HepG2 (cell line): ENCODE data around the gene COMMD7. TPM values are rescaled to one million over a fixed set of nuclear protein-coding genes. Genes with fewer than 3 reads are reported as not detected.

ENCODE experiments used
- ATF7 ChIP-seq, 2 experiments: fragments of 450-650 bp in 1 of 2; sonication (generic) in 1 of 2; formaldehyde crosslinking in 1 of 2; IDR thresholded peaks; 2 replicates each; pipeline versions ENCODE4 v1.4.0 to v1.6.1; 2016 to 2020; ENCODE audit warnings: antibody characterized with exemption in 1 of 2, mild to moderate bottlenecking in 1 of 2, missing genetic modification reagents in 1 of 2
- FOXA1 ChIP-seq, 2 experiments: fragments of 450-650 bp in 1 of 2; sonication (generic) in 1 of 2; formaldehyde crosslinking in 1 of 2; IDR thresholded peaks; 2 replicates each; pipeline versions ENCODE4 v1.4.0 to v1.6.1; 2016 to 2020; ENCODE audit warnings: missing genetic modification reagents in 1 of 2
- HDAC6 ChIP-seq: fragments of 200-600 bp; sonication (generic); IDR thresholded peaks from 2 replicates; pipeline ENCODE4 v1.7.0; 2017; ENCODE audit warnings: mild to moderate bottlenecking, antibody characterized with exemption, low read length, low read depth
- NCOA1 ChIP-seq: sonication (generic); formaldehyde crosslinking; IDR thresholded peaks from 2 replicates; pipeline ENCODE4 v1.9.0; 2021; ENCODE audit warnings: missing genetic modification reagents
- NKX3-1 ChIP-seq: sonication (generic); formaldehyde crosslinking; IDR thresholded peaks from 2 replicates; pipeline ENCODE4 v1.5.0; 2020; ENCODE audit warnings: missing genetic modification reagents
- YY1 ChIP-seq: IDR thresholded peaks from 2 replicates; pipeline ENCODE4 v1.6.1; 2011; ENCODE audit warnings: low read length, low read depth, moderate library complexity, mild to moderate bottlenecking; ENCODE audit not compliant: insufficient read depth, insufficient replicate concordance
- ZMYM3 ChIP-seq: sonication (generic); formaldehyde crosslinking; IDR thresholded peaks from 2 replicates; pipeline ENCODE4 v1.5.1; 2020; ENCODE audit warnings: mild to moderate bottlenecking, missing genetic modification reagents
- ZNF136 ChIP-seq: sonication (generic); formaldehyde crosslinking; IDR thresholded peaks from 2 replicates; pipeline ENCODE4 v1.8.1; 2022; ENCODE audit warnings: low read depth, mild to moderate bottlenecking, moderate library complexity, missing genetic modification reagents
- ZNF331 ChIP-seq: sonication (generic); formaldehyde crosslinking; IDR thresholded peaks from 2 replicates; pipeline ENCODE4 v1.4.0; 2020; ENCODE audit warnings: missing genetic modification reagents
- ZNF446 ChIP-seq: sonication (generic); formaldehyde crosslinking; IDR thresholded peaks from 2 replicates; pipeline ENCODE4 v1.5.0; 2020; ENCODE audit warnings: mild to moderate bottlenecking, missing genetic modification reagents
- ZNF749 ChIP-seq: sonication (generic); formaldehyde crosslinking; IDR thresholded peaks from 2 replicates; pipeline ENCODE4 v1.8.0; 2022; ENCODE audit warnings: mild to moderate bottlenecking, missing genetic modification reagents, moderate library complexity, borderline replicate concordance
- ZNF839 ChIP-seq: sonication (generic); formaldehyde crosslinking; IDR thresholded peaks from 2 replicates; pipeline ENCODE4 v1.4.0; 2020; ENCODE audit warnings: missing genetic modification reagents, mild to moderate bottlenecking, borderline replicate concordance
- polyA plus RNA-seq, 8 experiments: library from polyadenylated mRNA; depleted of rRNA in 3 of 8; stranded (reverse) in 7 of 8; unstranded in 1 of 8; fragments of >200 nt; fragmentation: Illumina TruSeq in 4 of 8; extraction: Trizol in 4 of 8; gene quantifications; 2 replicates each; pipeline versions ENCODE4 v1.2.1 to v1.2.3, GENCODE V29; 2011 to 2016; ENCODE audit warnings: low read depth in 4 of 8, missing spikeins in 1 of 8, mixed read lengths in 1 of 8; ENCODE audit not compliant: insufficient read depth in 1 of 8
- total RNA-seq, 5 experiments: library from RNA; depleted of rRNA; stranded (reverse); fragments of >200 nt; fragmentation: Illumina TruSeq; extraction: Trizol; gene quantifications; 2 replicates each; pipeline ENCODE4 v1.2.3, GENCODE V29; 2016; ENCODE audit warnings: low read depth in 1 of 5
- TF ChIP-seq, protein P1 (sequence below): conservative IDR thresholded peaks from 2 replicates; pipeline ENCODE4 v1.6.1; 2018; ENCODE audit warnings: missing genetic modification reagents
- TF ChIP-seq, protein P2 (sequence below): sonication (generic); formaldehyde crosslinking; IDR thresholded peaks from 2 replicates; pipeline ENCODE4 v1.4.0; 2020; ENCODE audit warnings: missing genetic modification reagents, borderline replicate concordance
- TF ChIP-seq, protein P3 (sequence below): sonication (generic); formaldehyde crosslinking; IDR thresholded peaks from 2 replicates; pipeline ENCODE4 v1.8.0; 2022; ENCODE audit warnings: missing genetic modification reagents, mild to moderate bottlenecking, moderate library complexity, borderline replicate concordance
- TF ChIP-seq, protein P4 (sequence below): sonication (generic); formaldehyde crosslinking; conservative IDR thresholded peaks from 2 replicates; pipeline ENCODE4 v1.5.0; 2020; ENCODE audit warnings: missing genetic modification reagents
- TF ChIP-seq, protein P5 (sequence below): sonication (generic); formaldehyde crosslinking; IDR thresholded peaks from 2 replicates; pipeline ENCODE4 v1.4.0; 2020; ENCODE audit warnings: missing genetic modification reagents; ENCODE audit errors: not compliant biosample characterization
- TF ChIP-seq, protein P6 (sequence below): fragments of 450-650 bp; IDR thresholded peaks from 2 replicates; pipeline ENCODE4 v1.6.1; 2017; ENCODE audit warnings: mild to moderate bottlenecking

Gene COMMD7
- total and polyA plus RNA-seq, 2 of the 13 experiments (the other 11 are each of a cell fraction or from before 2014, with no cell fraction given), result 42.1 to 53.3 TPM

GRCh38 chr20:32664678-32665159 lies 78.5 kb downstream of the COMMD7 start (continued):
- TF ChIP-seq, protein P1, sequence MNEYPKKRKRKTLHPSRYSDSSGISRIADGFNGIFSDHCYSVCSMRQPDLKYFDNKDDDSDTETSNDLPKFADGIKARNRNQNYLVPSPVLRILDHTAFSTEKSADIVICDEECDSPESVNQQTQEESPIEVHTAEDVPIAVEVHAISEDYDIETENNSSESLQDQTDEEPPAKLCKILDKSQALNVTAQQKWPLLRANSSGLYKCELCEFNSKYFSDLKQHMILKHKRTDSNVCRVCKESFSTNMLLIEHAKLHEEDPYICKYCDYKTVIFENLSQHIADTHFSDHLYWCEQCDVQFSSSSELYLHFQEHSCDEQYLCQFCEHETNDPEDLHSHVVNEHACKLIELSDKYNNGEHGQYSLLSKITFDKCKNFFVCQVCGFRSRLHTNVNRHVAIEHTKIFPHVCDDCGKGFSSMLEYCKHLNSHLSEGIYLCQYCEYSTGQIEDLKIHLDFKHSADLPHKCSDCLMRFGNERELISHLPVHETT (CRISPR knock-in tag), result 0 out of 2 replicates have a peak, but pooled peaks have one; percentile 27
- TF ChIP-seq ZNF446 (no peak), YY1 (peak; percentile 32), FOXA1 (IDR thresholded peaks at IDR 0.05) (no peak), FOXA1 (CRISPR knock-in tag; IDR thresholded peaks at IDR 0.05) (peak; percentile 78), NKX3-1 (CRISPR knock-in tag) (no peak), ZNF749 (0 out of 2 replicates have a peak, but pooled peaks have one; percentile 23), HDAC6 (no peak), ZMYM3 (CRISPR knock-in tag) (peak; percentile 49; the same call in 1 of the 2 replicates), ZNF331 (CRISPR knock-in tag) (peak; percentile 16; the same call in 1 of the 2 replicates), ZNF136 (CRISPR knock-in tag) (peak; percentile 11; the same call in 1 of the 2 replicates), NCOA1 (CRISPR knock-in tag) (no peak), ATF7 (IDR thresholded peaks at IDR 0.05) (no peak), ATF7 (CRISPR knock-in tag; IDR thresholded peaks at IDR 0.05) (no peak), ZNF839 (CRISPR knock-in tag) (0 out of 2 replicates have a peak, but pooled peaks have one; percentile 39)
- TF ChIP-seq, protein P2, sequence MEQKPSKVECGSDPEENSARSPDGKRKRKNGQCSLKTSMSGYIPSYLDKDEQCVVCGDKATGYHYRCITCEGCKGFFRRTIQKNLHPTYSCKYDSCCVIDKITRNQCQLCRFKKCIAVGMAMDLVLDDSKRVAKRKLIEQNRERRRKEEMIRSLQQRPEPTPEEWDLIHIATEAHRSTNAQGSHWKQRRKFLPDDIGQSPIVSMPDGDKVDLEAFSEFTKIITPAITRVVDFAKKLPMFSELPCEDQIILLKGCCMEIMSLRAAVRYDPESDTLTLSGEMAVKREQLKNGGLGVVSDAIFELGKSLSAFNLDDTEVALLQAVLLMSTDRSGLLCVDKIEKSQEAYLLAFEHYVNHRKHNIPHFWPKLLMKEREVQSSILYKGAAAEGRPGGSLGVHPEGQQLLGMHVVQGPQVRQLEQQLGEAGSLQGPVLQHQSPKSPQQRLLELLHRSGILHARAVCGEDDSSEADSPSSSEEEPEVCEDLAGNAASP (CRISPR knock-in tag), result 0 out of 2 replicates have a peak, but pooled peaks have one; percentile 16
- TF ChIP-seq, protein P3, sequence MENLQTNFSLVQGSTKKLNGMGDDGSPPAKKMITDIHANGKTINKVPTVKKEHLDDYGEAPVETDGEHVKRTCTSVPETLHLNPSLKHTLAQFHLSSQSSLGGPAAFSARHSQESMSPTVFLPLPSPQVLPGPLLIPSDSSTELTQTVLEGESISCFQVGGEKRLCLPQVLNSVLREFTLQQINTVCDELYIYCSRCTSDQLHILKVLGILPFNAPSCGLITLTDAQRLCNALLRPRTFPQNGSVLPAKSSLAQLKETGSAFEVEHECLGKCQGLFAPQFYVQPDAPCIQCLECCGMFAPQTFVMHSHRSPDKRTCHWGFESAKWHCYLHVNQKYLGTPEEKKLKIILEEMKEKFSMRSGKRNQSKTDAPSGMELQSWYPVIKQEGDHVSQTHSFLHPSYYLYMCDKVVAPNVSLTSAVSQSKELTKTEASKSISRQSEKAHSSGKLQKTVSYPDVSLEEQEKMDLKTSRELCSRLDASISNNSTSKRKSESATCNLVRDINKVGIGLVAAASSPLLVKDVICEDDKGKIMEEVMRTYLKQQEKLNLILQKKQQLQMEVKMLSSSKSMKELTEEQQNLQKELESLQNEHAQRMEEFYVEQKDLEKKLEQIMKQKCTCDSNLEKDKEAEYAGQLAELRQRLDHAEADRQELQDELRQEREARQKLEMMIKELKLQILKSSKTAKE, result peak; percentile 8; the same call in 1 of the 2 replicates
- TF ChIP-seq, protein P4, sequence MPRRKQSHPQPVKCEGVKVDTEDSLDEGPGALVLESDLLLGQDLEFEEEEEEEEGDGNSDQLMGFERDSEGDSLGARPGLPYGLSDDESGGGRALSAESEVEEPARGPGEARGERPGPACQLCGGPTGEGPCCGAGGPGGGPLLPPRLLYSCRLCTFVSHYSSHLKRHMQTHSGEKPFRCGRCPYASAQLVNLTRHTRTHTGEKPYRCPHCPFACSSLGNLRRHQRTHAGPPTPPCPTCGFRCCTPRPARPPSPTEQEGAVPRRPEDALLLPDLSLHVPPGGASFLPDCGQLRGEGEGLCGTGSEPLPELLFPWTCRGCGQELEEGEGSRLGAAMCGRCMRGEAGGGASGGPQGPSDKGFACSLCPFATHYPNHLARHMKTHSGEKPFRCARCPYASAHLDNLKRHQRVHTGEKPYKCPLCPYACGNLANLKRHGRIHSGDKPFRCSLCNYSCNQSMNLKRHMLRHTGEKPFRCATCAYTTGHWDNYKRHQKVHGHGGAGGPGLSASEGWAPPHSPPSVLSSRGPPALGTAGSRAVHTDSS (CRISPR knock-in tag), result no peak; the same call in 1 of the 2 replicates
- TF ChIP-seq, protein P5, sequence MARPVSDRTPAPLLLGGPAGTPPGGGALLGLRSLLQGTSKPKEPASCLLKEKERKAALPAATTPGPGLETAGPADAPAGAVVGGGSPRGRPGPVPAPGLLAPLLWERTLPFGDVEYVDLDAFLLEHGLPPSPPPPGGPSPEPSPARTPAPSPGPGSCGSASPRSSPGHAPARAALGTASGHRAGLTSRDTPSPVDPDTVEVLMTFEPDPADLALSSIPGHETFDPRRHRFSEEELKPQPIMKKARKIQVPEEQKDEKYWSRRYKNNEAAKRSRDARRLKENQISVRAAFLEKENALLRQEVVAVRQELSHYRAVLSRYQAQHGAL, result no peak
- TF ChIP-seq, protein P6, sequence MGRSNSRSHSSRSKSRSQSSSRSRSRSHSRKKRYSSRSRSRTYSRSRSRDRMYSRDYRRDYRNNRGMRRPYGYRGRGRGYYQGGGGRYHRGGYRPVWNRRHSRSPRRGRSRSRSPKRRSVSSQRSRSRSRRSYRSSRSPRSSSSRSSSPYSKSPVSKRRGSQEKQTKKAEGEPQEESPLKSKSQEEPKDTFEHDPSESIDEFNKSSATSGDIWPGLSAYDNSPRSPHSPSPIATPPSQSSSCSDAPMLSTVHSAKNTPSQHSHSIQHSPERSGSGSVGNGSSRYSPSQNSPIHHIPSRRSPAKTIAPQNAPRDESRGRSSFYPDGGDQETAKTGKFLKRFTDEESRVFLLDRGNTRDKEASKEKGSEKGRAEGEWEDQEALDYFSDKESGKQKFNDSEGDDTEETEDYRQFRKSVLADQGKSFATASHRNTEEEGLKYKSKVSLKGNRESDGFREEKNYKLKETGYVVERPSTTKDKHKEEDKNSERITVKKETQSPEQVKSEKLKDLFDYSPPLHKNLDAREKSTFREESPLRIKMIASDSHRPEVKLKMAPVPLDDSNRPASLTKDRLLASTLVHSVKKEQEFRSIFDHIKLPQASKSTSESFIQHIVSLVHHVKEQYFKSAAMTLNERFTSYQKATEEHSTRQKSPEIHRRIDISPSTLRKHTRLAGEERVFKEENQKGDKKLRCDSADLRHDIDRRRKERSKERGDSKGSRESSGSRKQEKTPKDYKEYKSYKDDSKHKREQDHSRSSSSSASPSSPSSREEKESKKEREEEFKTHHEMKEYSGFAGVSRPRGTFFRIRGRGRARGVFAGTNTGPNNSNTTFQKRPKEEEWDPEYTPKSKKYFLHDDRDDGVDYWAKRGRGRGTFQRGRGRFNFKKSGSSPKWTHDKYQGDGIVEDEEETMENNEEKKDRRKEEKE, result no peak
